ENCODE data around the gene HES7. TPM values are rescaled to one million over a fixed set of nuclear protein-coding genes. Genes with fewer than 3 reads are reported as not detected.

HES7 gene
- total RNA-seq, 4 donors from 2014 or later, result not detected

DNA sequence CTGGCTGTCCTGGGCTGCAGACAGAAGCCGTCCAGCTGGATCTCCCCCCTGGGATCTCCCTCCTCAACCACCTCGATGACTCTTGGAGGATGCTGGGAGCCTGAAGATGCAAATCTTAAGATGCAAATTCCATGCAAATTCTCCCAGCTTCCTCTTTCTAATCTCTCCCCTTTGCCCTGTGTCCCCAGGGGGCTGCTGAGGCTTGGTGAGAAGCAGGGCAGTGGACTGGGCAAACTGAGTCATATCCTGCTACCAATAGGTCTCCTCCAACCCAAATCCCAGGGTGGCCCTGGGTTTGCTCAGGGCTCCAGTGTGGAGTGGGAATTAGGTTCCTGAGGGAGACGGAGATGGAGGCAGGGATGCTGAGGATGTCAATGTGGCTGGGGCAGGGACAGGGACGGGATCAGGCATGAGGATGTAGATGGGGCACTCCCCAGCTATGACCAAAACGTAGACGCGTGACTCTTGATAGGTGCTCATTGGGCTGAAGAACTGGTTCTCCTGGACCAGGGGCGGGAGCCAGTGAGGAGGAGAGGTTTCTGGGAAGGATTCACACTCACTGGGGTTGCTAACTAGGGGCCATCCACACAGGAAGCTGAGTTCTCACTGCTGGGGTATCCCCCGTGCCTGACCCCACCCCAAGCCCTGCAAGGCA is 32.7 kb downstream of the HES7 start:
- no peak for DNase-seq (ENCODE audit: low spot score in 2 of 2)
- Histone ChIP-seq H3K4me1 (peaks cover 10% of the 10 kb centered on the region), H3K27me3 (peaks cover 32% of the 10 kb centered on the region), H3K27ac (no peak overlapping the region), H3K36me3 (no peaks in the 10 kb centered on the region), H3K4me3 (no peak overlapping the region), H3K9me3 (no peaks in the 10 kb centered on the region)
- 47% methylated on average over 9 of the region's 9 CpGs for WGBS
- no peak for TF ChIP-seq POLR2AphosphoS5 (IDR thresholded peaks at IDR 0.05)
- TF ChIP-seq, protein P1, sequence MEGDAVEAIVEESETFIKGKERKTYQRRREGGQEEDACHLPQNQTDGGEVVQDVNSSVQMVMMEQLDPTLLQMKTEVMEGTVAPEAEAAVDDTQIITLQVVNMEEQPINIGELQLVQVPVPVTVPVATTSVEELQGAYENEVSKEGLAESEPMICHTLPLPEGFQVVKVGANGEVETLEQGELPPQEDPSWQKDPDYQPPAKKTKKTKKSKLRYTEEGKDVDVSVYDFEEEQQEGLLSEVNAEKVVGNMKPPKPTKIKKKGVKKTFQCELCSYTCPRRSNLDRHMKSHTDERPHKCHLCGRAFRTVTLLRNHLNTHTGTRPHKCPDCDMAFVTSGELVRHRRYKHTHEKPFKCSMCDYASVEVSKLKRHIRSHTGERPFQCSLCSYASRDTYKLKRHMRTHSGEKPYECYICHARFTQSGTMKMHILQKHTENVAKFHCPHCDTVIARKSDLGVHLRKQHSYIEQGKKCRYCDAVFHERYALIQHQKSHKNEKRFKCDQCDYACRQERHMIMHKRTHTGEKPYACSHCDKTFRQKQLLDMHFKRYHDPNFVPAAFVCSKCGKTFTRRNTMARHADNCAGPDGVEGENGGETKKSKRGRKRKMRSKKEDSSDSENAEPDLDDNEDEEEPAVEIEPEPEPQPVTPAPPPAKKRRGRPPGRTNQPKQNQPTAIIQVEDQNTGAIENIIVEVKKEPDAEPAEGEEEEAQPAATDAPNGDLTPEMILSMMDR (IDR thresholded peaks at IDR 0.05), result no peak
- no peak for TF ChIP-seq POLR2A (IDR thresholded peaks at IDR 0.05)
- no peak for TF ChIP-seq EP300 (IDR thresholded peaks at IDR 0.05)

DNA sequence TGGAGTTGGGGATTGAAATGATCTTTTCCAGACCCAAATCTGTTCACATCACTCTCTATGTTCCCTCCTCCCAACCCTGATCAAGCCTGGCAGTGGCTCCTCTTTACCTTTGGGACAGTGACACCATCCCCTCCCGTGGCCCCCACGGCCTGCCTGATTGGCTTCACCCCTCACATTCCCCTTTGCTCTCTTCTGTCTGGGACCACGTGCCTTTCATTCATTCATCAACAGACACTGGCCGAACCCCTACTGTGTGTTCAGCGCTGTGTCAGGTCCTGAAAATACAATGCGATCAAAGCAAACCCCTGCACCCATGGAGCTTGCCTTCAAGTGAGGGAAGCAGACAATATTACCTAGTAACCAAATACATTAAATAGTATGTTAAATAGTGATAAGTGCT is 34.2 kb downstream of the HES7 start:
- Histone ChIP-seq H3K9me3 (no peaks in the 10 kb centered on the region), H3K27me3 (peaks cover 38% of the 10 kb centered on the region), H3K4me1 (peaks cover 10% of the 10 kb centered on the region), H3K27ac (no peak overlapping the region), H3K4me3 (no peak overlapping the region), H3K36me3 (no peaks in the 10 kb centered on the region)
- TF ChIP-seq, protein P1 (IDR thresholded peaks at IDR 0.05), result no peak
- TF ChIP-seq EP300 (IDR thresholded peaks at IDR 0.05), result no peak
- TF ChIP-seq POLR2AphosphoS5 (IDR thresholded peaks at IDR 0.05), result no peak
- no peak for TF ChIP-seq POLR2A (IDR thresholded peaks at IDR 0.05)
- no peak for DNase-seq (ENCODE audit: low spot score in 2 of 2)
- 82% methylated on average over 6 of the region's 6 CpGs for WGBS

DNA sequence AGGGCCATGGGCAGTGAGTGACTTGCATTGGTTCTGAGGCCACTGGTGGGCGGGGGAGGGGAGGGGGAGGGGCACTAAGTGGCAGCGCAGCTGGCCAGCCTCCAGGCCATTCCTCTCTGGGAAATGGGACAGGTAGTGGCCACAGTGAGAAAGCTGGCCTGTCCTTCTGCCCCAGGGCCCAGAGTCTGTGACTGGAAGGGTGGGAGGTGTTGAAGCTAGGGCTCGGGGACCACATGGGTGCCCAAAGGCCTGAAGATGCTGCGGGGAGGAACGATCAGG is 36.0 kb downstream of the HES7 start:
- H3K4me1 ChIP-seq, result peaks cover 5% of the 10 kb centered on the region
- no peak overlapping the region for H3K4me3 ChIP-seq
- no peaks in the 10 kb centered on the region for H3K9me3 ChIP-seq
- DNase-seq (ENCODE audit: low spot score in 2 of 2), result no peak
- WGBS, result 78% methylated on average over 3 of the region's 5 CpGs
- peaks cover 45% of the 10 kb centered on the region for H3K27me3 ChIP-seq
- H3K27ac ChIP-seq, result no peak overlapping the region
- H3K36me3 ChIP-seq, result no peaks in the 10 kb centered on the region
- no peak for TF ChIP-seq POLR2AphosphoS5 (IDR thresholded peaks at IDR 0.05)
- TF ChIP-seq, protein P1 (IDR thresholded peaks at IDR 0.05), result no peak
- no peak for TF ChIP-seq POLR2A (IDR thresholded peaks at IDR 0.05)
- no peak for TF ChIP-seq EP300 (IDR thresholded peaks at IDR 0.05)

DNA sequence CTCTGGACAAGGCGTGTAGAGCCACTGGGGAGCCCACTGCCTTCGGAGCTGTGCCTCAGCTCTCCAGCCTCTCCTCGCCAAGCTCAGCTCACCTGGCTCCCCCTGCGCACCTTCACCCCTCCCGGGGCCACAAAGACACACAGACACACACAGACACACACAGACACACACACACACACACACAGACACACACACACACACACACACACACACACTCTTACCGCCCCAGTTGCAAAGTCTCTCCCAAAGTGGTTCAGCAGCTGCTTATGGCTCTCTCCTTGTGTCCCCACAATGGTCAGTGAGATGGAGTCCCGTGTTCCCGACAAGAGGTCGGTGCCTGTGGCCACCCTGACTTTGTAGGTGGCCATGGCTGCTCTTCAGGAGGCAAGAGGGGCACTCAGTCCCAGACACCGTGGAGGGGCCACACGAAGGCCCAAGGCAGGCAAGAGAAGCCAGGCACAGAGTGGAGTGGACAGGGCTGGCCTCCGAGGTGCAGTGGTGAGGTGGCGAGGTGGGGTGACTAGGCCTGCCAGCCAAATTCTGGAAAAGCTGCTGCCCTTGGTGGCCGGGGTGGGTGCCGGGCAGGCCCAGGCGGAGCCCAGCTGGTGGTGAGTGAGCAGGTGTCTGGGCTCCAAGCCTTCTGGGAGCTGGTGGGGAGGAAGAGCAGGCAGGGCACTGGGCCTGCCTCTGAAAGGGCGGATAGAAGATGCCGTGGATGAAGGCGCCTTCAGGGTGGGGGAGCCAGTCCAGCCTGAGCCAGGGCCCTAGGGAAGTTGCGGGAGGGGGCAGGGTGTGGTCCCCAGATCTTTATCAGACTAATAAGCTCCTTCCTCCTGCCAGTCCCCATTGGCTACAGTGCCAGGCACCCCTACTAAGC is 36.6 kb downstream of the HES7 start, which contains the start of gene ALOX12B:
Gene ALOX12B, minus strand, starts transcription at position 642 of the 877 bp plus-strand sequence. Its CDS starts 274 bp downstream, at position 368.
- H3K27ac ChIP-seq, result no peak within 1 kb of the TSS
- 85% methylated on average over 9 of the region's 20 CpGs for WGBS
- H3K36me3 ChIP-seq, result no peaks in the 10 kb centered on the region
- DNase-seq (ENCODE audit: low spot score in 2 of 2), result no peak
- no peaks in the 10 kb centered on the region for H3K9me3 ChIP-seq
- TF ChIP-seq, protein P1 (IDR thresholded peaks at IDR 0.05), result no peak
- no peak for TF ChIP-seq EP300 (IDR thresholded peaks at IDR 0.05)
- TF ChIP-seq POLR2AphosphoS5 (IDR thresholded peaks at IDR 0.05), result no peak
- no peak for TF ChIP-seq POLR2A (IDR thresholded peaks at IDR 0.05)
- peaks cover 45% of the 10 kb centered on the region for H3K27me3 ChIP-seq
- H3K4me1 ChIP-seq, result peaks cover 5% of the 10 kb centered on the region
- H3K4me3 ChIP-seq, result no peak within 1 kb of the TSS

DNA sequence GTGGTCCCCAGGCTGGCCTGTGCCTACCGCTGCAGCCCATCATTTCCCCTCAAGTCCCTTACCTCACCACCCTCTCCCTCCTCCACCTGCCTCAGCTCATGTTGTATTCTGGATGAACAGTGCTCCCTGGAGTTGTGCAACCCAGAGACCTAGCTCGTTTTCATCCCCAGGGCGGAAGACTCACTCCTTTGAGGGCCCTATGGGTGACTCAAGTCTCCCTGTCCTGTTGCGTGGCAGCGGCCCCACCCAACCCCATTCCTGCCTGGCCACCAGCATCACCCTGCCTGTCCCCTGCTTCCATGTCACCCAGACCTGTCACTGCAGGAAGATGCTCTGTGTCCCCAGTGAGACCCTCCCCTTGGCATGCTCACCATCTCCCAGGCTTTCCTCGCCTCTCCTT is 39.7 kb downstream of the HES7 start:
- no peaks in the 10 kb centered on the region for H3K9me3 ChIP-seq
- TF ChIP-seq, protein P1 (IDR thresholded peaks at IDR 0.05), result no peak
- no peak for DNase-seq (ENCODE audit: low spot score in 2 of 2)
- peaks cover 37% of the 10 kb centered on the region for H3K27me3 ChIP-seq
- H3K4me3 ChIP-seq, result no peak overlapping the region
- 86% methylated on average over 6 of the region's 6 CpGs for WGBS
- H3K4me1 ChIP-seq, result peaks cover 25% of the 10 kb centered on the region
- no peaks in the 10 kb centered on the region for H3K36me3 ChIP-seq
- H3K27ac ChIP-seq, result no peak overlapping the region
